Body of pancreas (tissue), 4 donors: ENCODE results near the gene PDPK1.

Source experiments
- CTCF ChIP-seq, 7 experiments: fragments of 450-650 bp in 4 of 7; fragments of 200-600 bp in 3 of 7; sonication (generic) in 3 of 7; IDR thresholded peaks; one replicate each; pipeline ENCODE4 v1.5.1; 2016 to 2019; ENCODE audit warnings: antibody characterized with exemption in 7 of 7
- POLR2A ChIP-seq, 3 donors: fragments of 450-650 bp; IDR thresholded peaks; one replicate each; pipeline ENCODE4 v1.6.1; 2016; ENCODE audit warnings: antibody characterized with exemption in 3 of 3, mild to moderate bottlenecking in 2 of 3

GRCh38 chr16:2511996-2512734, 25.7 kb upstream of the PDPK1 start:
- no peak for TF ChIP-seq POLR2A (IDR thresholded peaks at IDR 0.05)
- no peak for TF ChIP-seq CTCF (IDR thresholded peaks at IDR 0.05)
